Keratinocyte (primary cell): ENCODE measurements around the gene SYT6. TPM values are rescaled to one million over a fixed set of nuclear protein-coding genes. Genes with fewer than 3 reads are reported as not detected.

Experiments used
- DNase-seq: peaks from one replicate; pipeline ENCODE4 v3.0.0-alpha.2; 2011; ENCODE audit warnings: low read depth, missing footprints, low spot score
- FAIRE-seq: peaks from 2 replicates; lab custom pipeline; 2011; peaks lifted over from hg19 to GRCh38; lab: Jason Lieb, UNC
- H2AFZ ChIP-seq: 2 replicates; pipeline ENCODE4 v1.6.0; 2012; ENCODE audit warnings: low read length, control low read depth, inconsistent platforms; ENCODE audit not compliant: control insufficient read depth
- H3K27ac ChIP-seq: 2 replicates; pipeline ENCODE4 v1.5.1; 2011; ENCODE audit warnings: low read length; ENCODE audit not compliant: control insufficient read depth, insufficient read depth
- H3K27me3 ChIP-seq: 3 replicates; pipeline ENCODE4 v1.6.0; 2011; ENCODE audit warnings: low read length; ENCODE audit not compliant: control insufficient read depth, insufficient read depth; ENCODE audit errors: extremely low read depth
- H3K36me3 ChIP-seq, 2 experiments: 2 replicates in 1 of 2; 3 replicates in 1 of 2; pipeline ENCODE4 v1.5.1; 2011; ENCODE audit warnings: low read length in 2 of 2, mild to moderate bottlenecking in 1 of 2; ENCODE audit not compliant: control insufficient read depth in 2 of 2, insufficient read depth in 2 of 2; ENCODE audit errors: extremely low read depth in 1 of 2
- H3K4me1 ChIP-seq: 3 replicates; pipeline ENCODE4 v1.5.1; 2011; ENCODE audit warnings: low read length; ENCODE audit not compliant: control insufficient read depth, insufficient read depth; ENCODE audit errors: extremely low read depth
- H3K4me2 ChIP-seq: 3 replicates; pipeline ENCODE4 v1.6.0; 2011; ENCODE audit warnings: low read depth, low read length; ENCODE audit not compliant: control insufficient read depth, insufficient read depth; ENCODE audit errors: extremely low read depth
- H3K4me3 ChIP-seq, 3 experiments: fragments of 200-600 bp in 1 of 3; sonication (generic) in 1 of 3; 2 replicates in 2 of 3; 3 replicates in 1 of 3; pipeline ENCODE4 v1.5.1; 2011 to 2016; ENCODE audit warnings: low read length in 3 of 3, mild to moderate bottlenecking in 3 of 3, control low read depth in 2 of 3, inconsistent platforms in 1 of 3, low read depth in 1 of 3, mixed read lengths in 1 of 3, mixed run types in 1 of 3, moderate library complexity in 1 of 3; ENCODE audit not compliant: control insufficient read depth in 2 of 3, insufficient read depth in 2 of 3; ENCODE audit errors: extremely low read depth in 1 of 3
- H3K79me2 ChIP-seq: 2 replicates; pipeline ENCODE4 v1.6.0; 2012; ENCODE audit warnings: low read length; ENCODE audit not compliant: control insufficient read depth, insufficient read depth
- H3K9ac ChIP-seq: 3 replicates; pipeline ENCODE4 v1.6.0; 2011; ENCODE audit warnings: low read length; ENCODE audit not compliant: control insufficient read depth, insufficient read depth; ENCODE audit errors: extremely low read depth
- H3K9me1 ChIP-seq: 3 replicates; pipeline ENCODE4 v1.6.0; 2011; ENCODE audit warnings: low read length; ENCODE audit not compliant: control insufficient read depth, insufficient read depth; ENCODE audit errors: extremely low read depth
- H3K9me3 ChIP-seq: 2 replicates; pipeline ENCODE4 v1.5.1; 2012; ENCODE audit warnings: low read depth, low read length; ENCODE audit not compliant: control insufficient read depth
- H4K20me1 ChIP-seq: 3 replicates; pipeline ENCODE4 v1.6.0; 2011; ENCODE audit warnings: low read length; ENCODE audit not compliant: control insufficient read depth, insufficient read depth; ENCODE audit errors: extremely low read depth
- CTCF ChIP-seq, 3 experiments: IDR thresholded peaks in 1 of 3; conservative IDR thresholded peaks in 1 of 3; optimal IDR thresholded peaks in 1 of 3; 2 replicates in 2 of 3; 3 replicates in 1 of 3; pipeline versions ENCODE3 to v1.5.1; 2011; ENCODE audit warnings: low read length in 3 of 3, mild to moderate bottlenecking in 3 of 3, moderate library complexity in 2 of 3, control low read depth in 1 of 3, inconsistent platforms in 1 of 3; ENCODE audit not compliant: insufficient read depth in 2 of 3; ENCODE audit errors: extremely low read depth in 1 of 3
- EZH2 ChIP-seq: IDR thresholded peaks from one replicate; pipeline ENCODE4 v1.6.1; 2012; ENCODE audit warnings: inconsistent platforms, mild to moderate bottlenecking, low read length, moderate library complexity
- dilution Hi-C: fragments of 300-500 bp; cut with MboI; formaldehyde crosslinking; loops from one replicate; pipeline ENCODE4 v1.7.0; 2020; ENCODE audit warnings: low sequenced_read_pairs; ENCODE audit not compliant: extremely low pct_ligation_motif_present
- polyA plus RNA-seq, 5 experiments: library from polyadenylated mRNA; depleted of rRNA in 3 of 5; stranded (reverse) in 3 of 5; stranded (forward) in 1 of 5; unstranded in 1 of 5; fragments of >200 nt; gene quantifications; 1 replicate in 1 of 5; 2 replicates in 3 of 5; 3 replicates in 1 of 5; pipeline versions ENCODE4 v1.2.1 to v1.2.3, GENCODE V29; 2011 to 2012; ENCODE audit warnings: missing spikeins in 2 of 5, low read depth in 1 of 5, low replicate concordance in 1 of 5

The SYT6 gene
- polyA plus RNA-seq, 1 donor (not counting 4 experiments of a cell fraction or from before 2014, with no cell fraction given), result not detected

GRCh38 chr1:114144016-114144415, 9.7 kb downstream of the SYT6 start:
- TF ChIP-seq EZH2, result no peak
- no peak for TF ChIP-seq CTCF (optimal IDR thresholded peaks at IDR 0.05 in 1 of 3, IDR thresholded peaks at IDR 0.05 in 1 of 3, conservative IDR thresholded peaks at IDR 0.05 in 1 of 3; ENCODE audit: extremely low read depth in 1 of 3, insufficient read depth in 2 of 3, low read length in 3 of 3)
- Histone ChIP-seq H3K4me1 (no peaks in the 10 kb centered on the region), H4K20me1 (no peaks in the 10 kb centered on the region), H3K4me2 (no peak overlapping the region), H3K27me3 (no peaks in the 10 kb centered on the region), H3K36me3 (no peaks in the 10 kb centered on the region), H3K4me3 (no peak overlapping the region), H3K9me3 (no peaks in the 10 kb centered on the region), H3K9me1 (no peaks in the 10 kb centered on the region), H3K79me2 (no peaks in the 10 kb centered on the region), H2AFZ (no peak overlapping the region), H3K27ac (no peak overlapping the region), H3K9ac (no peak overlapping the region)
- DNase-seq (no peak), FAIRE-seq (no peak)
- dilution Hi-C loops, result no loop called here

GRCh38 chr1:114139540-114139939, 14.1 kb downstream of the SYT6 start:
- no peak overlapping the region for H3K4me2 ChIP-seq
- H3K9me3 ChIP-seq, result no peaks in the 10 kb centered on the region
- no peaks in the 10 kb centered on the region for H4K20me1 ChIP-seq
- H3K9me1 ChIP-seq, result no peaks in the 10 kb centered on the region
- no peaks in the 10 kb centered on the region for H3K4me1 ChIP-seq
- H3K4me3 ChIP-seq, result no peak overlapping the region
- no peaks in the 10 kb centered on the region for H3K36me3 ChIP-seq
- TF ChIP-seq EZH2 (no peak), CTCF (optimal IDR thresholded peaks at IDR 0.05 in 1 of 3, IDR thresholded peaks at IDR 0.05 in 1 of 3, conservative IDR thresholded peaks at IDR 0.05 in 1 of 3; ENCODE audit: extremely low read depth in 1 of 3, insufficient read depth in 2 of 3, low read length in 3 of 3) (no peak)
- no peak overlapping the region for H3K27ac ChIP-seq
- no peak overlapping the region for H3K9ac ChIP-seq
- peaks cover 17% of the 10 kb centered on the region for H3K27me3 ChIP-seq
- no peaks in the 10 kb centered on the region for H3K79me2 ChIP-seq
- no peak overlapping the region for H2AFZ ChIP-seq
- FAIRE-seq (no peak), DNase-seq (no peak)
- dilution Hi-C loops, result no loop called here
